PFSK-1 (cell line): ENCODE data around the gene PRDM16.

Experiments used
- POLR2AphosphoS5 ChIP-seq: IDR thresholded peaks from 2 replicates; pipeline ENCODE4 v1.6.1; 2012; ENCODE audit warnings: low read depth, mild to moderate bottlenecking, control low read depth, low read length, moderate library complexity
- REST ChIP-seq, 2 experiments: IDR thresholded peaks; 2 replicates each; pipeline versions ENCODE4 v1.6.1 to v1.8.0; 2011 to 2012; ENCODE audit warnings: low read depth in 2 of 2, low read length in 2 of 2, control low read depth in 1 of 2, inconsistent platforms in 1 of 2, mild to moderate bottlenecking in 1 of 2, moderate library complexity in 1 of 2; ENCODE audit not compliant: insufficient read depth in 1 of 2

- TF ChIP-seq REST (IDR thresholded peaks at IDR 0.05; ENCODE audit: insufficient read depth in 1 of 2, low read depth in 2 of 2, low read length in 2 of 2) = no peak
- no peak for TF ChIP-seq POLR2AphosphoS5
Observed at GRCh38 chr1:3308053-3308452, 239.1 kb downstream of the PRDM16 start.
